ENCODE measurements around the gene CD244.

CD244 gene

GRCh38 chr1:160813215-160813614 is 49.5 kb downstream of the CD244 start:
- no peak for DNase-seq (ENCODE audit: low read depth in 3 of 3, low spot score in 1 of 3)

GRCh38 chr1:160811147-160811546 is 51.5 kb downstream of the CD244 start:
- DNase-seq (ENCODE audit: low read depth in 3 of 3, low spot score in 1 of 3): no peak

GRCh38 chr1:160810486-160810885 is 52.2 kb downstream of the CD244 start:
- DNase-seq (ENCODE audit: low read depth in 3 of 3, low spot score in 1 of 3): no peak

- DNase-seq (ENCODE audit: low read depth in 3 of 3, low spot score in 1 of 3): no peak
These were observed 54.4 kb downstream of the CD244 start for GRCh38 chr1:160808289-160808688.

GRCh38 chr1:160807738-160808137 is 54.9 kb downstream of the CD244 start:
- no peak for DNase-seq (ENCODE audit: low read depth in 3 of 3, low spot score in 1 of 3)

- DNase-seq (ENCODE audit: low read depth in 3 of 3, low spot score in 1 of 3): no peak
These were observed 55.4 kb downstream of the CD244 start for GRCh38 chr1:160807247-160807646.

- DNase-seq (ENCODE audit: low read depth in 3 of 3, low spot score in 1 of 3): no peak
These were observed 55.9 kb downstream of the CD244 start for GRCh38 chr1:160806784-160807183.

- DNase-seq (ENCODE audit: low read depth in 3 of 3, low spot score in 1 of 3): no peak
These were observed 56.5 kb downstream of the CD244 start for GRCh38 chr1:160806109-160806665.

GRCh38 chr1:160801836-160802580 is 60.7 kb downstream of the CD244 start:
- no peak for DNase-seq (ENCODE audit: low read depth in 3 of 3, low spot score in 1 of 3)

- no peak for DNase-seq (ENCODE audit: low read depth in 3 of 3, low spot score in 1 of 3)
These were observed 61.9 kb downstream of the CD244 start for GRCh38 chr1:160800645-160801408.

GRCh38 chr1:160800142-160800541 is 62.5 kb downstream of the CD244 start:
- DNase-seq (ENCODE audit: low read depth in 3 of 3, low spot score in 1 of 3): no peak

- no peak for DNase-seq (ENCODE audit: low read depth in 3 of 3, low spot score in 1 of 3)
These were observed 63.0 kb downstream of the CD244 start for GRCh38 chr1:160799641-160800040.

GRCh38 chr1:160798439-160798838 is 64.2 kb downstream of the CD244 start:
- no peak for DNase-seq (ENCODE audit: low read depth in 3 of 3, low spot score in 1 of 3)

GRCh38 chr1:160797861-160798273 is 64.8 kb downstream of the CD244 start:
- peak in 1 of 3 donors; percentile 25 for DNase-seq (ENCODE audit: low read depth in 3 of 3, low spot score in 1 of 3)

GRCh38 chr1:160797271-160797709 is 65.4 kb downstream of the CD244 start:
- no peak for DNase-seq (ENCODE audit: low read depth in 3 of 3, low spot score in 1 of 3)

- peak; percentile 44 to 68 (median 62) for DNase-seq (ENCODE audit: low read depth in 3 of 3, low spot score in 1 of 3)
These were observed 66.7 kb downstream of the CD244 start, which contains the start of gene LY9 for GRCh38 chr1:160795951-160796383. Gene LY9, plus strand, starts transcription at chr1:160796174. Its CDS starts 14 bp downstream, at chr1:160796188.

GRCh38 chr1:160794376-160794775 is 68.3 kb downstream of the CD244 start:
- no peak for DNase-seq (ENCODE audit: low read depth in 3 of 3, low spot score in 1 of 3)

GRCh38 chr1:160789702-160790611 is 72.7 kb downstream of the CD244 start:
- DNase-seq (ENCODE audit: low read depth in 3 of 3, low spot score in 1 of 3): no peak

GRCh38 chr1:160789051-160789701 is 73.5 kb downstream of the CD244 start:
- no peak for DNase-seq (ENCODE audit: low read depth in 3 of 3, low spot score in 1 of 3)
